Measurements from ENCODE around the gene IFT52.
A peak's percentile ranks its signal among the peaks of the same experiment; 100 is the strongest.
"Not testable (repeated sequence)": the region's sequence is repeated elsewhere in the genome, so short reads cannot be mapped to it uniquely, and the experiment has no call there.

The IFT52 gene

GRCh38 chr20:43655176-43655575, 64.4 kb downstream of the IFT52 start:
- not testable (repeated sequence) for H3K27ac ChIP-seq (ENCODE audit: low read length); H3K9ac ChIP-seq (ENCODE audit: low read length); H3K27me3 ChIP-seq (ENCODE audit: control insufficient read depth, insufficient read depth, low read length); H3K9me3 ChIP-seq (ENCODE audit: control insufficient read depth, low read depth, low read length); H3K4me1 ChIP-seq (ENCODE audit: control insufficient read depth, low read depth, low read length); H3K36me3 ChIP-seq (ENCODE audit: control insufficient read depth, low read depth, low read length); H3K4me3 ChIP-seq (ENCODE audit: low read length)

DNA sequence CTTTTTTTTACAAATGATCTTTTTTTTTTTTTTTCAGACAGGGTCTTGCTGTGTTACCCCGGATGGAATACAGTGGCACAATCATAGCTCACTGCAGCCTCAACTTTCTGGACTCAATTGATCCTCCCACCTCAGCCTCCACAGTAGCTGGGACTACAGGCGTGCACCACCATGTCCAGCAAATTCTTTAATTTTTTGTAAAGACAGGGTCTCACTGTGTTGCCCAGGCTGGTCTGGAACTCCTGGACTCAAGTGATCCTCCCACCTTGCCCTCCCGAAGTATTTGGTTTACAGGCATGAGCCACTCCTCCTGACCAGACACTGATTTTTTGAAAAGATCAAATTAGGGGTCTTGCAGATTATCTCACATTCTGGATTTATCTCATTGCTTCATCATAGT, 65.2 kb downstream of the IFT52 start:
- Histone ChIP-seq H3K36me3 (ENCODE audit: control insufficient read depth, low read depth, low read length) (no peaks in the 10 kb centered on the region), H3K9me3 (ENCODE audit: control insufficient read depth, low read depth, low read length) (no peaks in the 10 kb centered on the region), H3K4me3 (ENCODE audit: low read length) (no peak overlapping the region), H3K4me1 (ENCODE audit: control insufficient read depth, low read depth, low read length) (no peaks in the 10 kb centered on the region), H3K9ac (ENCODE audit: low read length) (no peak overlapping the region), H3K27me3 (ENCODE audit: control insufficient read depth, insufficient read depth, low read length) (no peaks in the 10 kb centered on the region), H3K27ac (ENCODE audit: low read length) (no peak overlapping the region)

GRCh38 chr20:43658069-43658722, 67.5 kb downstream of the IFT52 start:
- no peaks in the 10 kb centered on the region for H3K4me1 ChIP-seq (ENCODE audit: control insufficient read depth, low read depth, low read length)
- peak overlapping the region; percentile 29 for H3K27ac ChIP-seq (ENCODE audit: low read length)
- peak overlapping the region; percentile 80 for H3K4me3 ChIP-seq (ENCODE audit: low read length)
- H3K27me3 ChIP-seq (ENCODE audit: control insufficient read depth, insufficient read depth, low read length), result no peaks in the 10 kb centered on the region
- no peaks in the 10 kb centered on the region for H3K9me3 ChIP-seq (ENCODE audit: control insufficient read depth, low read depth, low read length)
- H3K9ac ChIP-seq (ENCODE audit: low read length), result peak overlapping the region; percentile 79
- H3K36me3 ChIP-seq (ENCODE audit: control insufficient read depth, low read depth, low read length), result no peaks in the 10 kb centered on the region

DNA sequence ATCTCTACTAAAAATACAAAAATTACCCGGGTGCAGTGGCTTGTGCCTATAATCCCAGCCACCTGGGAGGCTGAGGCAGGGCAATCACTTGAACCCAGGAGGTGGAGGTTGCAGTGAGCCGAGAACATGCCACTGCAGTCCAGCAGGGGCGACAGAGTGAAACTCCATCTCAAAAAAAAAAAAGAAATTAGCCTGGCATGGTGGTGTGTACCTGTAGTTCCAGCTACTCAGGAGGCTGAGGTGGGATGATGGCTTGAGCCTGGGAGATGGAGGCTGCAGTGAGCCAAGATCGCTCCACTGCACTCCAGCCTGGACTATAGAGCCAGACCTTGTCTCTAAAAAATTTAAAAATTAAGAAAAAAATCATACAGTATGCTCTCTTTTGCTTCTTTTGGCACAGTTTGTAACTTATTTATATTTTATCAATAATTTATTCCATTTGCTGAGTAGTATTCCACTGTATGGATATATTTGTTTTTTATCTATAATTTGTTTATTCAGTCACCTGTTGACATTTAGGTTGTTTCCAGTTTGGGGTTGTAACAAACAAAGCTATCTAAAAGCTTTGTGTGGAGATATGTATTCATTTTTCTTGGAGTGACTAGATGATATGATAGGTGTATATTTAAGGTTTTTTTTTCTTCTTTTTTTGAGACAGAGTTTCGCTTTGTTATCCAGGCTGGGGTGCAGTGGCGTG, 68.1 kb downstream of the IFT52 start:
- Histone ChIP-seq H3K27ac (ENCODE audit: low read length) (no peak overlapping the region), H3K4me1 (ENCODE audit: control insufficient read depth, low read depth, low read length) (no peaks in the 10 kb centered on the region), H3K9ac (ENCODE audit: low read length) (no peak overlapping the region), H3K27me3 (ENCODE audit: control insufficient read depth, insufficient read depth, low read length) (no peaks in the 10 kb centered on the region), H3K36me3 (ENCODE audit: control insufficient read depth, low read depth, low read length) (no peaks in the 10 kb centered on the region), H3K4me3 (ENCODE audit: low read length) (no peak overlapping the region), H3K9me3 (ENCODE audit: control insufficient read depth, low read depth, low read length) (no peaks in the 10 kb centered on the region)

DNA sequence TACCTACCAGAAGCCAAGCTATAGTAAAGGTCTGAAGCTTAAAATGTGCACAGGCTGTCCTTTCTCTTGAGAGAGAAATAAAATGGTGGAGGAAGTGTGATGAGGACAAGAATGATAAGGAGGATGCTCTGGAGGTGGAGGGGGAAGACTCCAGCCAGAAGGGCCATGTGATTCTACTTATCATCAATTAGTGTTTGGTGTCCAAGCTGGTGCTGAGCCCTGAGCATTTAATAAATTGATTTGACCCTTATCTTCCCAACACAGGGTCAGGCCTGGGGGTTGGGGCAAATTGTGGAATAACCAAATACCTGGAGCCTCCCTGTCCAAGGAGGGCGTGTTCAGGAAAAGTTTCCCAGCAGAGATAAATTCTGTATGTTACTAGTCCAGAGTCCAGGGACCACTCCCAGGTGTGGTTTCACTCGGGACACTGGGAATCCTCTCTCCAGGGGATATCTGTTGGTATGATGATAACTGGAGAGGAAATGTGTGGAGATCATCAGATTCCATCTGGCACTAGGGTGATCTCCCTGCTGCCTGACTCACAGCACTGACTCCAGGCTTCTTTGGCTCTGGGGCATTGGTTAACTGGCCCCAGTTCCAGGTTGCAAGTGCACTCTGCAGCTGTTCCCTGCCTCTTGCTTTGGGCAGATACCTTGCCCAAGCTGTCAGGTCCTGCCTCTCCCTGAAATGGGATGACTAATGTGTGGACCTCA, 72.4 kb downstream of the IFT52 start:
- H3K27ac ChIP-seq (ENCODE audit: low read length), result no peak overlapping the region
- H3K4me3 ChIP-seq (ENCODE audit: low read length), result no peak overlapping the region
- H3K27me3 ChIP-seq (ENCODE audit: control insufficient read depth, insufficient read depth, low read length), result peaks cover 19% of the 10 kb centered on the region
- no peak overlapping the region for H3K9ac ChIP-seq (ENCODE audit: low read length)
- no peaks in the 10 kb centered on the region for H3K9me3 ChIP-seq (ENCODE audit: control insufficient read depth, low read depth, low read length)
- no peaks in the 10 kb centered on the region for H3K4me1 ChIP-seq (ENCODE audit: control insufficient read depth, low read depth, low read length)
- H3K36me3 ChIP-seq (ENCODE audit: control insufficient read depth, low read depth, low read length), result no peaks in the 10 kb centered on the region

GRCh38 chr20:43665466-43666176, 74.9 kb downstream of the IFT52 start:
- peaks cover 19% of the 10 kb centered on the region for H3K27me3 ChIP-seq (ENCODE audit: control insufficient read depth, insufficient read depth, low read length)
- no peaks in the 10 kb centered on the region for H3K9me3 ChIP-seq (ENCODE audit: control insufficient read depth, low read depth, low read length)
- peaks cover 5% of the 10 kb centered on the region for H3K36me3 ChIP-seq (ENCODE audit: control insufficient read depth, low read depth, low read length)
- H3K4me1 ChIP-seq (ENCODE audit: control insufficient read depth, low read depth, low read length), result no peaks in the 10 kb centered on the region
- no peak overlapping the region for H3K27ac ChIP-seq (ENCODE audit: low read length)
- no peak overlapping the region for H3K9ac ChIP-seq (ENCODE audit: low read length)
- no peak overlapping the region for H3K4me3 ChIP-seq (ENCODE audit: low read length)

- H3K9me3 ChIP-seq (ENCODE audit: control insufficient read depth, low read depth, low read length), result no peaks in the 10 kb centered on the region
- peaks cover 19% of the 10 kb centered on the region for H3K27me3 ChIP-seq (ENCODE audit: control insufficient read depth, insufficient read depth, low read length)
- peaks cover 6% of the 10 kb centered on the region for H3K36me3 ChIP-seq (ENCODE audit: control insufficient read depth, low read depth, low read length)
- H3K4me3 ChIP-seq (ENCODE audit: low read length), result peak within 1 kb of the TSS; percentile 87
- H3K9ac ChIP-seq (ENCODE audit: low read length), result peak within 1 kb of the TSS; percentile 93
- peak within 1 kb of the TSS; percentile 41 for H3K27ac ChIP-seq (ENCODE audit: low read length)
- no peaks in the 10 kb centered on the region for H3K4me1 ChIP-seq (ENCODE audit: control insufficient read depth, low read depth, low read length)
Observed at GRCh38 chr20:43666376-43667328, 75.9 kb downstream of the IFT52 start, which contains the start of gene MYBL2. Gene MYBL2, plus strand, starts transcription at chr20:43667114. Its CDS starts 170 bp downstream, at chr20:43667284.

DNA sequence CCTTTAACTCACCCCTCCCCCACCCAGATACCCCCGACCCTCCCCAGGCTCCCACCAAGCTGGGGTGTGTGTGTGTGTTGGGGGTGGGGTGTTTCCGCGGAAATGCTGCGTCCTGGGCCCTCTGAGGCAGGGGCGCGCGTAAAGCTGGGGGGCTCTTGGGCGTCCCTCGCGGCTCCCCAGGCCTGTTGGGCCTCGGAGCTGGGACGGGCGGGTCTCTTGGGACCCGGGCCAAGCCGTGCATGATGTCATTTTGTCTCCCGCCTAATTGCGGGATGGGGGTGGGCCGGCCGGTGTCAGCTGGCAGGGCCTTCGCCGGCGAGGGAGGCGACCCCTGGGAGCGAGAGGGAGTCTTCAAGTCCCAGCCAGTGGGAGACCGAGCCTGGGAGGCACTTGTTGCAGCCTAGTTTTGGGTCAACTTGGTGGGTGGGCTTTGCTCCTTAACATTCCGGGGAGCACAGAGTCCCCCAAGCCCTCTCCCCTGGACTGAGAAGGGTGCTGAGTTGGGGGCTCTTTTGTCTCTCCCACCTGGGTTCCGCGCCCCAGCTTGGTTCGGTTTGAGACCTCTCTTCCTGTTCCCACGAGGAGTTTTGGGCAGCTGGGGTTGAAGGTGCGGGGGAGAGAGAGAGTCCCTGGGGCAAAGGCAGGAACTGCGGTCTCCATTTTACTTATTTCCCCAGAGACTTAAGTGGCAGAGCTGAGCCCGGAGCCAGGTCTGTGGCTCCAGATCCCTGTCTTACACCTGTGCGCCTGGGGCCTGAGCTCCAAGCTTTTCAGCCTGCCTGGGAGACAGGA, 76.8 kb downstream of the IFT52 start:
- Histone ChIP-seq H3K4me1 (ENCODE audit: control insufficient read depth, low read depth, low read length) (no peaks in the 10 kb centered on the region), H3K27me3 (ENCODE audit: control insufficient read depth, insufficient read depth, low read length) (peaks cover 19% of the 10 kb centered on the region), H3K36me3 (ENCODE audit: control insufficient read depth, low read depth, low read length) (peaks cover 6% of the 10 kb centered on the region), H3K9ac (ENCODE audit: low read length) (peak overlapping the region; percentile 93), H3K27ac (ENCODE audit: low read length) (peak overlapping the region; percentile 41), H3K4me3 (ENCODE audit: low read length) (peak overlapping the region; percentile 87), H3K9me3 (ENCODE audit: control insufficient read depth, low read depth, low read length) (no peaks in the 10 kb centered on the region)

DNA sequence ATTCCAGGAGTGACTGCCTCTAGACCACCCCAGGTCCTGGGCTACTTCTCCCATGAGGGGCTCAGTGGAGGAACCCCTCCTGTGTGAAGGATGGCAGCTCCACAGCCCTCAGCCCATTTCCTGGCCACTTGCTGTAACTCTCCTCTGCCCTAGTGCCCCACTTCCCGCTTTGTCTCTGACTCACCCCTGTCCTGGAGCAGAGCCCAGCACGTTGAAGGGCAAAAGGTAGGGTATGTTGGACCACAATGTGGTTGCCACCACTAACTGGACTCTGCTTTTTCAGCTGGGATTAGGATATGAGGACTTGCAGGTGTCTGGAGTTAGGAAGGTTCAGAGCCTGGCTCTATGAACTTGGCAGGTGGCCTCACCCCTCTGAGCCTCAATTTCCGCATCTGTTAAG, 78.6 kb downstream of the IFT52 start:
- no peaks in the 10 kb centered on the region for H3K9me3 ChIP-seq (ENCODE audit: control insufficient read depth, low read depth, low read length)
- no peak overlapping the region for H3K27ac ChIP-seq (ENCODE audit: low read length)
- peaks cover 19% of the 10 kb centered on the region for H3K27me3 ChIP-seq (ENCODE audit: control insufficient read depth, insufficient read depth, low read length)
- H3K4me3 ChIP-seq (ENCODE audit: low read length), result no peak overlapping the region
- no peaks in the 10 kb centered on the region for H3K4me1 ChIP-seq (ENCODE audit: control insufficient read depth, low read depth, low read length)
- H3K36me3 ChIP-seq (ENCODE audit: control insufficient read depth, low read depth, low read length), result peaks cover 14% of the 10 kb centered on the region
- H3K9ac ChIP-seq (ENCODE audit: low read length), result no peak overlapping the region

DNA sequence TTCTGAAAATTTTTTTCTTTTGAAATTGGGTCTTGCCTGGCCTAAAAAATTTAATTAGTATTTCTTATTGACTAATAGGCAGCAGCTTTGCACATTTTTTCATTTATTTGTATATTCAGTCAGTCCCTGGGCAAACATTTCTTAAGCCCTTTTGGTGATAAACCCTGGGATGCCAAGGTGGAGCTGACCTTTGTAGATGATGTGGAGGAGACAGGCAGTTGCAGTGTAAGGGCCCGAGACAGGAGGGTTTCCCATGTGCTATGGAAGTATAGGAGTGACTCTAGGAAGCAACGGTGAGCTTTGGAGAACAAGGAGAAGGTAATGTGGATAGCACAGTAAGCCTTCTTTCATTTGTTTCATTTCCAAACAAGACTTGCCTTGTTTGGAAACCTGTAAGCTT, 79.7 kb downstream of the IFT52 start:
- Histone ChIP-seq H3K4me1 (ENCODE audit: control insufficient read depth, low read depth, low read length) (no peaks in the 10 kb centered on the region), H3K36me3 (ENCODE audit: control insufficient read depth, low read depth, low read length) (peaks cover 14% of the 10 kb centered on the region), H3K27ac (ENCODE audit: low read length) (no peak overlapping the region), H3K9ac (ENCODE audit: low read length) (no peak overlapping the region), H3K9me3 (ENCODE audit: control insufficient read depth, low read depth, low read length) (no peaks in the 10 kb centered on the region), H3K4me3 (ENCODE audit: low read length) (no peak overlapping the region), H3K27me3 (ENCODE audit: control insufficient read depth, insufficient read depth, low read length) (peaks cover 12% of the 10 kb centered on the region)

All from iPS-18a (cell line).